Spleen (tissue), 7 donors: ENCODE results near the gene LYPD8.

Experiments used
- POLR2A ChIP-seq, 3 donors: fragments of 450-650 bp; IDR thresholded peaks; one replicate each; pipeline ENCODE4 v1.5.1; 2017; ENCODE audit warnings: antibody characterized with exemption in 3 of 3, mild to moderate bottlenecking in 1 of 3
- TF ChIP-seq, protein P1 (sequence below), 11 experiments: fragments of 200-600 bp in 7 of 11; fragments of 450-650 bp in 4 of 11; sonication (generic) in 4 of 11; IDR thresholded peaks in 8 of 11; conservative IDR thresholded peaks in 3 of 11; 1 replicate in 7 of 11; 2 replicates in 4 of 11; pipeline versions ENCODE4 v1.4.0 to v1.8.0; 2016 to 2021; ENCODE audit warnings: antibody characterized with exemption in 11 of 11, inconsistent platforms in 4 of 11, mild to moderate bottlenecking in 1 of 11
- donor health status: DM: no; HTN: no; CAD: no; lungs with moderate emphysema.
- donor health status: DM: no; HTN: no; CAD: no.
- donor health status: DM: no; HTN: no; CAD: no.

DNA sequence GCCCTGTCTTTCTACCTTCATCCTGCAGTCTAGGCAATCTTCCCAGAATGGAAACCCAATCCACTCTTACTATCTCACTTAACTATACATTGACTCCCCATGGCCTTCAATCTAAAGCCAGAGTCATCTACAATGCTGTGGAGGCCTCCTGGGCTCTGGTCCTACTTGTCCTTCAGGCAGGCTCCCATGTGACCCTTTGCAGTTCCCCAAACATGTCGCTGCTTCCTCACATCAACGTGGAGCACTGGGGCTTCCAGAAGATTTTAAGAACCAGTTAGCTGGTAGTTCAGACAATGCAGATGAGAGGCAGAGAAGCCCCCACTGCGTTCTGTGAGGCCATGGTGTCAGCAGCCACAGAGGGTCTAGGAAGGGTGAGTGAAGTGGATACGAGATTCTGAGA is 18.6 kb downstream of the LYPD8 start:
- TF ChIP-seq, protein P1, sequence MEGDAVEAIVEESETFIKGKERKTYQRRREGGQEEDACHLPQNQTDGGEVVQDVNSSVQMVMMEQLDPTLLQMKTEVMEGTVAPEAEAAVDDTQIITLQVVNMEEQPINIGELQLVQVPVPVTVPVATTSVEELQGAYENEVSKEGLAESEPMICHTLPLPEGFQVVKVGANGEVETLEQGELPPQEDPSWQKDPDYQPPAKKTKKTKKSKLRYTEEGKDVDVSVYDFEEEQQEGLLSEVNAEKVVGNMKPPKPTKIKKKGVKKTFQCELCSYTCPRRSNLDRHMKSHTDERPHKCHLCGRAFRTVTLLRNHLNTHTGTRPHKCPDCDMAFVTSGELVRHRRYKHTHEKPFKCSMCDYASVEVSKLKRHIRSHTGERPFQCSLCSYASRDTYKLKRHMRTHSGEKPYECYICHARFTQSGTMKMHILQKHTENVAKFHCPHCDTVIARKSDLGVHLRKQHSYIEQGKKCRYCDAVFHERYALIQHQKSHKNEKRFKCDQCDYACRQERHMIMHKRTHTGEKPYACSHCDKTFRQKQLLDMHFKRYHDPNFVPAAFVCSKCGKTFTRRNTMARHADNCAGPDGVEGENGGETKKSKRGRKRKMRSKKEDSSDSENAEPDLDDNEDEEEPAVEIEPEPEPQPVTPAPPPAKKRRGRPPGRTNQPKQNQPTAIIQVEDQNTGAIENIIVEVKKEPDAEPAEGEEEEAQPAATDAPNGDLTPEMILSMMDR (IDR thresholded peaks at IDR 0.05 in 8 of 11, conservative IDR thresholded peaks at IDR 0.05 in 3 of 11): no peak
- TF ChIP-seq POLR2A (IDR thresholded peaks at IDR 0.05): no peak
